ENCODE measurements around the gene LRRC3. TPM values are rescaled to one million over a fixed set of nuclear protein-coding genes. Genes with fewer than 3 reads are reported as not detected.

The LRRC3 gene
- total RNA-seq, 2 experiments from 2014 or later, result not detected

GRCh38 chr21:44508711-44509445, 53.6 kb downstream of the LRRC3 start:
- H3K9me3 ChIP-seq (ENCODE audit: low read length), result no peaks in the 10 kb centered on the region
- DNase-seq (ENCODE audit: low spot score), result no peak
- no peaks in the 10 kb centered on the region for H3K79me2 ChIP-seq (ENCODE audit: insufficient read depth, low read depth, low read length)
- ChIA-PET CTCF (ENCODE audit: unreplicated experiment) (no interaction called here), POLR2A (no interaction called here)
- H3K4me3 ChIP-seq (ENCODE audit: low read depth, low read length, poor library complexity, severe bottlenecking), result no peak overlapping the region
- no TSS peak for BruUV-seq (replicated peaks)
- no peaks in the 10 kb centered on the region for H4K20me1 ChIP-seq (ENCODE audit: insufficient read depth, low read length)
- H3K36me3 ChIP-seq (ENCODE audit: insufficient read depth, low read length), result no peaks in the 10 kb centered on the region
- intact Hi-C loops (cut with micrococcal nuclease; ENCODE audit: unreplicated experiment), result no loop called here
- H3K4me1 ChIP-seq (ENCODE audit: insufficient read depth, low read length, poor library complexity, severe bottlenecking), result no peaks in the 10 kb centered on the region
- H3K9me2 ChIP-seq (ENCODE audit: insufficient read depth, low read length), result no peaks in the 10 kb centered on the region
- no peak overlapping the region for H3K4me2 ChIP-seq (ENCODE audit: low read length)
- no peak overlapping the region for H2AFZ ChIP-seq (ENCODE audit: low read length)
- no peak overlapping the region for H3K27ac ChIP-seq (ENCODE audit: low read depth, low read length, poor library complexity, severe bottlenecking)
- TF ChIP-seq CTCF (conservative IDR thresholded peaks at IDR 0.05; ENCODE audit: low read length) (no peak), EZH2phosphoT487 (IDR thresholded peaks at IDR 0.05; ENCODE audit: borderline replicate concordance, low read depth, low read length) (no peak)

GRCh38 chr21:44509539-44509938, 54.2 kb downstream of the LRRC3 start:
- H3K9me3 ChIP-seq (ENCODE audit: low read length), result no peaks in the 10 kb centered on the region
- DNase-seq (ENCODE audit: low spot score), result peak; percentile 11
- H3K79me2 ChIP-seq (ENCODE audit: insufficient read depth, low read depth, low read length), result no peaks in the 10 kb centered on the region
- no peak overlapping the region for H2AFZ ChIP-seq (ENCODE audit: low read length)
- no peaks in the 10 kb centered on the region for H3K36me3 ChIP-seq (ENCODE audit: insufficient read depth, low read length)
- H3K4me3 ChIP-seq (ENCODE audit: low read depth, low read length, poor library complexity, severe bottlenecking), result no peak overlapping the region
- intact Hi-C loops (cut with micrococcal nuclease; ENCODE audit: unreplicated experiment), result no loop called here
- no peaks in the 10 kb centered on the region for H3K9me2 ChIP-seq (ENCODE audit: insufficient read depth, low read length)
- H3K4me2 ChIP-seq (ENCODE audit: low read length), result no peak overlapping the region
- ChIA-PET POLR2A (no interaction called here), CTCF (ENCODE audit: unreplicated experiment) (interaction anchor here (0.6 kb wide), 1 partner anchor 22 kb away, joined by 3 read pairs; no protein-coding TSS in a partner anchor)
- no peak overlapping the region for H3K27ac ChIP-seq (ENCODE audit: low read depth, low read length, poor library complexity, severe bottlenecking)
- BruUV-seq (replicated peaks), result no TSS peak
- TF ChIP-seq EZH2phosphoT487 (IDR thresholded peaks at IDR 0.05; ENCODE audit: borderline replicate concordance, low read depth, low read length), result no peak
- TF ChIP-seq CTCF (conservative IDR thresholded peaks at IDR 0.05; ENCODE audit: low read length), result peak; percentile 42; the same call in 1 of the 2 replicates
- H3K4me1 ChIP-seq (ENCODE audit: insufficient read depth, low read length, poor library complexity, severe bottlenecking), result no peaks in the 10 kb centered on the region
- no peaks in the 10 kb centered on the region for H4K20me1 ChIP-seq (ENCODE audit: insufficient read depth, low read length)

GRCh38 chr21:44510109-44510507, 54.8 kb downstream of the LRRC3 start:
- intact Hi-C loops (cut with micrococcal nuclease; ENCODE audit: unreplicated experiment), result loop anchor here (1.0 kb wide), 1 partner anchor 283 kb away; no protein-coding TSS in a partner anchor
- H3K9me3 ChIP-seq (ENCODE audit: low read length), result no peaks in the 10 kb centered on the region
- ChIA-PET CTCF (ENCODE audit: unreplicated experiment) (interaction anchor here (0.6 kb wide), 1 partner anchor 22 kb away, joined by 3 read pairs; no protein-coding TSS in a partner anchor), POLR2A (no interaction called here)
- H3K27ac ChIP-seq (ENCODE audit: low read depth, low read length, poor library complexity, severe bottlenecking), result no peak overlapping the region
- no TSS peak for BruUV-seq (replicated peaks)
- H2AFZ ChIP-seq (ENCODE audit: low read length), result no peak overlapping the region
- H3K36me3 ChIP-seq (ENCODE audit: insufficient read depth, low read length), result no peaks in the 10 kb centered on the region
- no peak for TF ChIP-seq EZH2phosphoT487 (IDR thresholded peaks at IDR 0.05; ENCODE audit: borderline replicate concordance, low read depth, low read length)
- TF ChIP-seq CTCF (conservative IDR thresholded peaks at IDR 0.05; ENCODE audit: low read length), result no peak
- H3K79me2 ChIP-seq (ENCODE audit: insufficient read depth, low read depth, low read length), result no peaks in the 10 kb centered on the region
- H3K4me2 ChIP-seq (ENCODE audit: low read length), result no peak overlapping the region
- H4K20me1 ChIP-seq (ENCODE audit: insufficient read depth, low read length), result no peaks in the 10 kb centered on the region
- no peak overlapping the region for H3K4me3 ChIP-seq (ENCODE audit: low read depth, low read length, poor library complexity, severe bottlenecking)
- no peaks in the 10 kb centered on the region for H3K9me2 ChIP-seq (ENCODE audit: insufficient read depth, low read length)
- DNase-seq (ENCODE audit: low spot score), result no peak
- H3K4me1 ChIP-seq (ENCODE audit: insufficient read depth, low read length, poor library complexity, severe bottlenecking), result no peaks in the 10 kb centered on the region
